HG02571 (cell line): ENCODE results near the gene SLC6A16.

ENCODE experiments used
- ATAC-seq: cut with Tn5 transposase; IDR thresholded peaks from one replicate; pipeline ENCODE4 v1.9.1; 2021; ENCODE audit warnings: mild to moderate bottlenecking, moderate library complexity; ENCODE audit not compliant: unreplicated experiment

Gene SLC6A16

GRCh38 chr19:49347191-49347590, 22.2 kb upstream of the SLC6A16 start:
- no peak for ATAC-seq

- no peak for ATAC-seq
These were observed 19.8 kb upstream of the SLC6A16 start for GRCh38 chr19:49344505-49345423.

GRCh38 chr19:49343123-49343522, 18.1 kb upstream of the SLC6A16 start:
- ATAC-seq = no peak

- ATAC-seq = no peak
These were observed 17.3 kb upstream of the SLC6A16 start for GRCh38 chr19:49342291-49342721.

- no peak for ATAC-seq
These were observed 16.1 kb upstream of the SLC6A16 start for GRCh38 chr19:49340865-49341718.

- ATAC-seq = peak; percentile 70
These were observed 15.3 kb upstream of the SLC6A16 start for GRCh38 chr19:49340069-49340864.

- no peak for ATAC-seq
These were observed 14.5 kb upstream of the SLC6A16 start for GRCh38 chr19:49339301-49340068.

- no peak for ATAC-seq
These were observed 13.8 kb upstream of the SLC6A16 start for GRCh38 chr19:49338691-49339300.

- no peak for ATAC-seq
These were observed 13.2 kb upstream of the SLC6A16 start for GRCh38 chr19:49338023-49338677.

GRCh38 chr19:49337267-49338022, 12.5 kb upstream of the SLC6A16 start:
- ATAC-seq = no peak

GRCh38 chr19:49336482-49337266, 11.7 kb upstream of the SLC6A16 start:
- ATAC-seq = no peak

GRCh38 chr19:49335784-49336481, 10.9 kb upstream of the SLC6A16 start:
- no peak for ATAC-seq

GRCh38 chr19:49335071-49335783, 10.2 kb upstream of the SLC6A16 start, which contains the start of gene CD37:
Gene CD37, plus strand, starts transcription at chr19:49335406. Its CDS starts 135 bp downstream, at chr19:49335541.
- ATAC-seq = peak; percentile 32

GRCh38 chr19:49333811-49334288, 8.9 kb upstream of the SLC6A16 start:
- ATAC-seq = no peak

GRCh38 chr19:49333418-49333805, 8.4 kb upstream of the SLC6A16 start:
- ATAC-seq = no peak
